ENCODE results near the gene GAS6.

Gene GAS6

GRCh38 chr13:113850722-113851479 is 13.0 kb downstream of the GAS6 start:
- no peak for DNase-seq

GRCh38 chr13:113849981-113850721 is 13.7 kb downstream of the GAS6 start:
- no peak for DNase-seq

GRCh38 chr13:113849546-113849945 is 14.3 kb downstream of the GAS6 start:
- DNase-seq = no peak

- no peak for DNase-seq
Measured at GRCh38 chr13:113848431-113849260, 15.2 kb downstream of the GAS6 start.

GRCh38 chr13:113848020-113848419 is 15.9 kb downstream of the GAS6 start:
- DNase-seq = no peak

GRCh38 chr13:113846636-113847318 is 17.1 kb downstream of the GAS6 start:
- no peak for DNase-seq

GRCh38 chr13:113845723-113846635 is 17.9 kb downstream of the GAS6 start:
- no peak for DNase-seq

- no peak for DNase-seq
Measured at GRCh38 chr13:113845055-113845454, 18.8 kb downstream of the GAS6 start.

- DNase-seq = no peak
Measured at GRCh38 chr13:113843864-113844556, 19.9 kb downstream of the GAS6 start.

- DNase-seq = no peak
Measured at GRCh38 chr13:113843063-113843654, 20.7 kb downstream of the GAS6 start.

GRCh38 chr13:113842336-113843062 is 21.4 kb downstream of the GAS6 start:
- DNase-seq = no peak

GRCh38 chr13:113841353-113841650 is 22.6 kb downstream of the GAS6 start:
- no peak for DNase-seq

- DNase-seq = no peak
Measured at GRCh38 chr13:113840541-113841352, 23.1 kb downstream of the GAS6 start.

- DNase-seq = no peak
Measured at GRCh38 chr13:113839536-113840204, 24.2 kb downstream of the GAS6 start.

GRCh38 chr13:113838711-113839201 is 25.1 kb downstream of the GAS6 start:
- no peak for DNase-seq

GRCh38 chr13:113837560-113838355 is 26.1 kb downstream of the GAS6 start:
- no peak for DNase-seq

- peak in 1 of 2 experiments; percentile 8 for DNase-seq
Measured at GRCh38 chr13:113836768-113837559, 26.9 kb downstream of the GAS6 start.

All from NCI-H524 (cell line).